Sigmoid colon (tissue), 4 donors: Measurements from ENCODE around the gene AGXT.

Experiments used
- CTCF ChIP-seq, 4 experiments: fragments of 450-650 bp in 3 of 4; fragments of 200-600 bp in 1 of 4; IDR thresholded peaks; one replicate each; pipeline ENCODE4 v1.5.1; 2016 to 2019; ENCODE audit warnings: antibody characterized with exemption in 4 of 4, mild to moderate bottlenecking in 3 of 4, moderate library complexity in 2 of 4
- EP300 ChIP-seq, 4 donors: sonication (generic); formaldehyde crosslinking; IDR thresholded peaks; one replicate each; pipeline ENCODE4 v1.6.1; 2017; ENCODE audit warnings: antibody characterized with exemption in 4 of 4

- TF ChIP-seq EP300 (IDR thresholded peaks at IDR 0.05) (no peak), CTCF (IDR thresholded peaks at IDR 0.05) (no peak)
Observed at GRCh38 chr2:240919161-240919781, 50.6 kb downstream of the AGXT start.
